ENCODE data around the gene GPR25. TPM values are rescaled to one million over a fixed set of nuclear protein-coding genes. Genes with fewer than 3 reads are reported as not detected.

GPR25 gene
- total and polyA plus RNA-seq, 2 of the 4 experiments (the other 2 are of a cell fraction): not detected

- Histone ChIP-seq H2AFZ (replicated peaks; ENCODE audit: low read length, poor library complexity) (peak overlapping the region; percentile 97), H2AK9ac (replicated peaks; ENCODE audit: low read depth, low read length, poor library complexity) (peak overlapping the region; percentile 82), H3K18ac (ENCODE audit: low read depth, low read length) (no peak overlapping the region), H3K27me3 (ENCODE audit: control insufficient read depth, insufficient read depth, low read length) (peaks cover 64% of the 10 kb centered on the region), H3K4me3 (ENCODE audit: insufficient read depth, low read depth, low read length) (peak overlapping the region; percentile 29), H2AK5ac (ENCODE audit: low read depth, low read length) (no peak overlapping the region), H3K79me1 (ENCODE audit: low read depth in 1 of 2, low read length in 2 of 2) (no peaks in the 10 kb centered on the region), H3K4me1 (ENCODE audit: control insufficient read depth, insufficient read depth, low read length) (peaks cover 3% of the 10 kb centered on the region; the same call in 1 of the 2 replicates), H2BK20ac (ENCODE audit: low read depth, low read length) (peak overlapping the region; percentile 78; the same call in 1 of the 2 replicates), H3K4ac (ENCODE audit: low read depth, low read length) (no peak overlapping the region), H3K23ac (ENCODE audit: low read depth, low read length) (peak overlapping the region; percentile 86; the same call in 1 of the 2 replicates), H4K20me1 (ENCODE audit: insufficient read depth, low read length) (no peaks in the 10 kb centered on the region), H4K5ac (ENCODE audit: low read depth, low read length) (no peak overlapping the region), H4K91ac (ENCODE audit: insufficient read depth, low read depth, low read length) (no peak overlapping the region), H3K9me1 (ENCODE audit: insufficient read depth, low read length) (peaks cover 2% of the 10 kb centered on the region; the same call in 1 of the 2 replicates), H3K4me2 (ENCODE audit: low read depth, low read length) (peak overlapping the region; percentile 32), H3K56ac (ENCODE audit: extremely low read depth, insufficient read depth, low read length) (no peak overlapping the region), H3K9ac (ENCODE audit: low read depth, low read length) (no peak overlapping the region), H2BK5ac (ENCODE audit: low read depth, low read length, poor library complexity, severe bottlenecking) (no peak overlapping the region), H2BK15ac (ENCODE audit: low read depth, low read length) (no peak overlapping the region; the same call in 2 of the 3 replicates), H3K36me3 (ENCODE audit: control insufficient read depth, insufficient read depth, low read length) (no peaks in the 10 kb centered on the region), H3K14ac (replicated peaks; ENCODE audit: low read depth, low read length) (0 out of 2 replicates have a peak overlapping the region, but pooled peaks have one; percentile 77), H4K8ac (ENCODE audit: low read depth in 2 of 2, low read length in 2 of 2) (0 out of 4 replicates have a peak overlapping the region, but pooled peaks of 1 of the 2 experiments have one; percentile 10), H3K9me3 (ENCODE audit: control insufficient read depth, insufficient read depth, low read length) (no peaks in the 10 kb centered on the region), H2BK120ac (ENCODE audit: low read depth, low read length) (peak overlapping the region; percentile 93), H3K27ac (ENCODE audit: insufficient read depth, low read length) (no peak overlapping the region)
- CTCF ChIA-PET: interaction anchor here (0.6 to 1.0 kb wide), 3 partner anchors 15 to 379 kb away, joined by 3 to 4 read pairs (median 4); no protein-coding TSS in a partner anchor
- intact Hi-C loops (cut with micrococcal nuclease) (no loop called here), in situ Hi-C loops (cut with MboI; ENCODE audit: low sequenced_read_pairs) (no loop called here), dilution Hi-C loops (cut with HindIII; ENCODE audit: low sequenced_read_pairs, unreplicated experiment) (no loop called here)
- no TSS peak for BruUV-seq (replicated peaks)
- POLR2A ChIA-PET (ENCODE audit: unreplicated experiment): no interaction called here
- ATAC-seq (ENCODE audit: low read depth) (peak; percentile 92), DNase-seq (peak; percentile 19)
- WGBS, 2 experiments (ENCODE audit: extremely low coverage in 2 of 2, insufficient read length in 1 of 2): 2% methylated on average over 33 of the region's 72 CpGs; no CpG with 5 or more reads in 1 of the 2 experiments
- TF ChIP-seq FOS (IDR thresholded peaks at IDR 0.05; ENCODE audit: low read depth, low read length): no peak
- TF ChIP-seq MAZ (IDR thresholded peaks at IDR 0.05; ENCODE audit: borderline replicate concordance, low read depth, low read length): no peak; the same call in 1 of the 2 replicates
- TF ChIP-seq RCOR1 (IDR thresholded peaks at IDR 0.05; ENCODE audit: insufficient replicate concordance, low read length): no peak
- TF ChIP-seq POLR2A (IDR thresholded peaks at IDR 0.05; ENCODE audit: low read depth, low read length): no peak
- TF ChIP-seq NFE2L2 (IDR thresholded peaks at IDR 0.05; ENCODE audit: low read depth, low read length): no peak
- TF ChIP-seq MXI1 (IDR thresholded peaks at IDR 0.05; ENCODE audit: borderline replicate concordance, low read depth, low read length): no peak
- TF ChIP-seq ELK1 (IDR thresholded peaks at IDR 0.05; ENCODE audit: borderline replicate concordance, low read depth, low read length): no peak
- peak; percentile 21; the same call in 1 of the 2 replicates for TF ChIP-seq RAD21 (IDR thresholded peaks at IDR 0.05; ENCODE audit: low read length)
- TF ChIP-seq RFX5 (IDR thresholded peaks at IDR 0.05; ENCODE audit: low read depth, low read length): no peak
- no peak for TF ChIP-seq USF2 (IDR thresholded peaks at IDR 0.05; ENCODE audit: low read depth, low read length)
- peak; percentile 47 for TF ChIP-seq CTCF (conservative IDR thresholded peaks at IDR 0.05; ENCODE audit: low read depth, low read length)
- peak; percentile 92 for TF ChIP-seq BHLHE40 (IDR thresholded peaks at IDR 0.05; ENCODE audit: low read depth, low read length)
- TF ChIP-seq CEBPB (IDR thresholded peaks at IDR 0.05; ENCODE audit: low read depth, low read length): no peak
Measured at GRCh38 chr1:200890818-200891773, 18.3 kb downstream of the GPR25 start.

Measured in IMR-90 (cell line).